GM19324 (cell line): Measurements from ENCODE around the gene KLF7.

Source experiments
- ATAC-seq: cut with Tn5 transposase; IDR thresholded peaks from one replicate; pipeline ENCODE4 v1.9.1; 2021; ENCODE audit warnings: mild to moderate bottlenecking, moderate library complexity; ENCODE audit not compliant: unreplicated experiment, low FRiP score

KLF7 gene

GRCh38 chr2:207103132-207103531 is 62.6 kb downstream of the KLF7 start:
- ATAC-seq: no peak

DNA sequence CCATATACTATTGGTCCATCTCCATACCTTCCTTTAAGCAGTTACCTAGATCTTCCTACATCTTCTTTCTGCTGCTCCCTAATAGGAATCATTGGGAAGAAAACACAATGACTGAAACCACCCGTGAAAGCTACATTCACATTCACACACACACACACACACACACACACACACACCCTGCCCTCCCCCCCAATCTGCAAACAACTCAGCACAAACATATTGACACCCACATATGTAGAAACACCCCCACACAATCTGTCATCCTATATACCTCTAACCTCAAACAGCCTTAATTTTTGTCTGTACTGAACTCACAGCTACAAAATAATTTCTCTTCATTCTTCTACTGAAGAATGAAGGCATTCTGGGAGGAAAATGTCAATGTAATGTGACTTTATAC is 63.8 kb downstream of the KLF7 start:
- ATAC-seq: no peak

DNA sequence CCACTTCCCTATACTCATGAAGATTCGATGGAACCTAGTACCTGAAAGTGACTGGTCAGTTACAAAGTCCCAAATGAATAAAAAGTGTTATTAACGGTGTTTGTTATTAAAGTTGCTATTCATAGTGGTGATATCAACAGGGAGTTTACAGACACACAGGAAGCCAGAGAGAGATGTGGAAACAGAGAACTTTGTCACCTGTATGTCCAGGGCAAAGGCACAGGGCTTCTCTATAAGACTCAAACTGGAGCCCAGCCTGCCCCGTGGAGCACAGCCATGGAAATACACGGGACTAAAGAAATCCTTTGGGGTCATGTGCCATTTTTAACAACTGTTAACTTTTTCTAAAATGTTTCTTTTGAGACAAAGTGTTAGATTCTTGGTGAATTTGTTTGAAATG is 68.5 kb downstream of the KLF7 start:
- ATAC-seq: no peak

DNA sequence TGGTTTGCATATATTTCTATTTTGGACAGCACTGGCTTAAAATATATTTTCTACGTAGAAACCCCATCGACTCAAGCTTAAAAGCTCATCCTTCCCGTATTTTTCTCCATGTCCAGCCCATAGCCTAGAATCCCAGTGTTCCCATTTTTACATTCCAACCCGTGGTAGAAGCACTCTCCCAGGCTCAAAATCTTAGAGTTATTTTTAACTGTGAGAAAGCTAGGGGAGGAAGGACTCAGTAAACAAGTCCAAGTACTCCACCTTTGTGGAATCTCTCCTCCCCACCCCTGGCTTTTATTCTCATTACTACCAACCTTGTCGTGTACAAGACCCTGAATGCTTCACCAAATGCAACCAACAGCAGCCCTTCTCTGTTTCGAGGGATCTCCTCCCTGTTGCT is 69.8 kb downstream of the KLF7 start:
- no peak for ATAC-seq

- no peak for ATAC-seq
Measured at GRCh38 chr2:207093234-207093633, 72.5 kb downstream of the KLF7 start.

GRCh38 chr2:207092818-207093217 is 72.9 kb downstream of the KLF7 start:
- no peak for ATAC-seq

GRCh38 chr2:207091928-207092327 is 73.8 kb downstream of the KLF7 start:
- ATAC-seq: no peak

DNA sequence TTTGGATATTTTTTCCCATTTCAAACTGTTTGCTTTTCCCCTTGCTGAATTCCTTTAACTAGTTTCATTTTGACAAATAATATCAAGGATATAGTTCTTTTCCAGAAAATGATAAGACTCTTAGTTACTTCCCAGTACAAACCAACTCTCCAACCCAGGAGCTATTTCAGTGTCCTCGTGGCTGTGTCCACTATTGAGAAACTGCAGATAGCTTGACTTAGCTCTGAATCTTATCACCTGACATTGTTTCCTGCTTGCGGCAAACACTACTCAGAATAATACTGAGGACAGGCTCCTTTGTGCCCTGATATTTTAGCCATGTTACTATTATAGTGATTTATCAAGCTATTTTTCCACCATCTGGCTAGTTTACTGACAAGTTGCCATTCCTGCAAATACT is 74.6 kb downstream of the KLF7 start:
- ATAC-seq: no peak

DNA sequence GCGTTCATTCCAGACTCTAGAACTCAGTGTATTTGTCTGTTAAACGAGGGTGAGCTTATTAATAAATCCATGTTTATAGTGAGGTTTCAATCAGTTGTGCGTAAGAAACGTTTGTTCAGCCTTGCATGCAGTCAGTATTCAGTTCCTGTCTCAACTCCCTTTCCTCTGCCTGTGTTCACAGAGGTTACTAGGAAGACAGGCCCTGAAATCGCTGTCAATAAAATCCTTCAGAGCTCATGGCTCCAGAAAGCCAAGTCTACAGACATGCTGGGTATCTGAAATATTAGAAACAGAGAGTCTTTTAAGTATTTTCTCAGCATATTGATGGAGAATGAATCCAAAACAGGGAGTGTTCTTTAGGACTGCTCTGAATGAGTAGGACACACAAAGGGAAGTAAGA is 75.4 kb downstream of the KLF7 start:
- no peak for ATAC-seq

DNA sequence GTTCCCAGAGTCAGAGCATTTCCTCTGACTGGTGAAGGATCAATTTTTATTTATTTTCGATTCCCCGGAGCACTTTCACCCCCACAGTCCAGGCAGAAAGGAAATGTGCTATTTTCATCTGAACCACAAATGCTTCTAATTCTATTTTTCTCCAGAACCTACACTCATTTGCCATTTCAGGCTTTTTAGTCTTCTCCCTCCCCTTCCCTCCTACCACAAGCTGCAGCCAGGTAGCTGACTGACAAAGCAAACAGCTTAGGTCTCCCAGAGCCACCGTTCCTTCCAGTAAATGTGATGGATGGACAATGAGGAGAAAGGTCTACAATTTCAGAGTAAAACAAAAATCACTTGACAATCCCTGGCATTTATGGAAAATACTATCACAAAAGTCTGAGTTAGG is 76.9 kb downstream of the KLF7 start:
- no peak for ATAC-seq

DNA sequence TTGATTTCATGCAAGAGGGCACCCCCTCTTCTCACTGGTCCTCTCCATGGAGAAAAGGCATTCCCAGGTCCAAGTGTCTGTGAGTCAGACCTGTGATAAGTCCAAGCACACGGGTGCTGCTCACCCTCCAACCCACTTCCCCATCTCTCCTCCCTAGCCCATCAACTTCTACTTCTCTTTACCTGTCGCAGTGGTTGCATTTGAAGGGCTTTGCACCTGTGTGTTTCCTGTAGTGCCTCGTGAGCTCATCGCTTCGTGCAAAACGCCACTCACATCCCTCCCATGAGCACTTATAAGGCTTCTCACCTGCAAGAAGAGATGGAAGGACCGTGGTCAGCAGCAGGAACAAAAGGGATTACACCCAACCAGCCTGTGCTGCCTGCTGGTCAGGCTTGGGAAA is 77.5 kb downstream of the KLF7 start:
- ATAC-seq: no peak

- no peak for ATAC-seq
Measured at GRCh38 chr2:207087046-207087902, 78.5 kb downstream of the KLF7 start.

- ATAC-seq: no peak
Measured at GRCh38 chr2:207086136-207086535, 79.6 kb downstream of the KLF7 start.

DNA sequence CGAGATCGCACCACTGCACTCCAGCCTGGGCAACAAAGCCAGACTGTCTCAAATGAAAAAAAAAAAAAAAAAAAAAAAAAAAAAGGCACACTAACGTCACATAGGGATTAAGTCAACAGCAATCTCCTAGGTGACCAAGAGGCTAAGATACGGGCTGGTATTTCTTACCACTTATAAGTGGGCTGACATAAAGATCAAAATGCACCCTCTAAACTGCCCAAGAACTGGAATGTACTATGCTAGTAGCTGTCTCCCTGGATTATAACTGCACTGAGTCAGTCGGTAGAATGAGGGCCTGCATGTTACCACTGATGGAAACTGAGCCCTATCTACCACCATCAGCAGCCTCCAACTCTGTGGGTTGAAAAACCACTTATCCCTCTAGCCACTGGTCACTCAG is 80.6 kb downstream of the KLF7 start:
- ATAC-seq: no peak

DNA sequence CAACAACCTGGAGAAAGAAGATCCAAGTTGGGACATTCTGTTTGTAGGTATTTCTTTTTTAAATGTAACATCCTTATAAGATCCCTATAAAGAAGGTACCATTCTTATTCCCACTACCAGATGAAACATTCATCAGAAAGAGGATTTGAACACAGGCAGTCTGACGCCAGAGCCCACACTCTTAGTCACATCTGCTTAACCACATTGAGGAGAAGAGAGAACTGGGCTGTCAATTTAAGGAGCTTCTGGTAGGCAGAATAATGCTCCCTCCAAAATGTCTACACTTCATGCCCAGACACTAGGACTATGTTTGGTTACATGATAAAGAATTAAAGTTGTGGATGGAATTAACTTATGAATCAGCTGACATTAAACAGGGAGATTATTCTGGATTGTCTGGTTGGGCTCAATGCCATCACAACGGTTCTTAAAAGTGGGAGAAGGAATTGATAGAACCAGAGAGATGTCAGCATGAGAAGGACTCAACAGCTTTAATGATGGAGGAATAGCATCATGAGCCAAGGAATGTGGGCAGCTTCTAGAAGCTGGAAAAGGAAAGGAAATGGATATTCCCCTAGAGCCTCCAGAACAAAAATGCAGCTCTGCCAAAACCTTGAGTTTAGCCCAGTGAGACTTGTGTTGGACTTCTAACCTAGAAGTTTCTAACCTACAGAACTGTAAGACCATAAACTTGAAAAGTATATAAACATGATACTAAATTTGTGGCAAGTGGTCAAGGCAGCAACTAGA is 82.2 kb downstream of the KLF7 start:
- ATAC-seq: no peak

DNA sequence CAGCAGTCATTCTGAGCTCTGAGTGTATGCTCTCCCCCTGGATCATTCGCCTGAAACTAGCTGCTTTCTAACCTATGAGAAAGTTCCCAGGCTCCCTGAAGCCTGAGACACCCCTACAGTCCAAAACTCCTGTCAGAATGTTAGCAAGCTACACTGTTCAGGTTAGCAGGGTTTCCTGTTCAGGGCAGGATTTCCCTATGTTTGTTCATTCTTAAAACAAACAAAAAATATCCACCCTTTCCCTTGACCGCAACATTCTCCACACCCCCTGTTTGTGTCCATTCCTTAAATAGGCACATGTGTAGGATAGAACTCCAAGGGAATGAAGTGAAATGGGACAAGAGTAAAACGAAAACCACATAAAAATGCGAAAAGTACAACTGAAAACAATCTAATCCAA is 83.1 kb downstream of the KLF7 start:
- ATAC-seq: no peak

DNA sequence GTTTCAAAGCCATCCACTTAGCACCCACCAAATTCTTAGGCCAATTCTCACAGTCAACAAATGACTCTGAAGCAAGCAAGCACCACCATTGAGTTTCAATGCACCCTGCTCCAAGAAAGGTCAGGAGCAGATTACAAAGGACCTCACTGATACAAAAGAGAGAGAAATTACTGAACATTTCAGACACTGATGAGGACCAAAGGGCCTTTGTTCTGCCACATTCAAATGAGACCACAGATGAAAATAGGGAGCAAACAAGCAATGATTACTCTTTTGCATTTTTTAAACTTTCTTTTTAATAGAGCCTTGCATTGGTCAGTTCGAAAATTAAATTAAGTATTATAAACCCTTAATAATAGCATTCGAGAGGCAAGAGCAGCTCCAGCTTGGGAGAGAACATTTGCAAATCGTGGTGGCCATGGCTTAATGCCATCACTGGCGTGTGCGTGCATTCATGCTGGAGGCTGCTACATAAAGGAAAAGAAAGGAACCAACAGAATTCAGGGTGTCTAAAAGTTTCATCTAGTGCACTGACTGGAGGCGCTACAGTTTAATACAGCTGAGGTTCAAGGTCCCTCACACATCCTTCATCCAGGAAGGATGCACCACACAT is 87.5 kb downstream of the KLF7 start:
- no peak for ATAC-seq

DNA sequence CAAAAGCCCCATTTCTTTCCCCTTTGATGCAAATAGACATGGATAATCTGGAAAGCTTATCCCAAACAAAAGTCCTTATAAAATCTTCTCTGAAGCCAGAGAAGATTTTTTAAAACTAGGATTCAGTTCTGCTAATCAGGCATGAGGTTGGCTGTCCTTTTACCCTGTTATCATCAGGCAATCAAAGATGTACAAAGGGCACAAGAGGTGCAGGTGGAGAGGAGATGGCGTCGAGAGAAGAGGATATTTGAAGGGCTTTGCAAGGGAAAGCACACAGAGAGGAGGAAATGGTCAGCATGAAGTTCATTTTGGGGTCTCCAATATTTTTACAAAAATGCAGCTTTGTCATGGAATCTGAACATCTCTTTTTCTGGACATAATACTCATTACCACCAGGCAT is 88.5 kb downstream of the KLF7 start:
- ATAC-seq: no peak

DNA sequence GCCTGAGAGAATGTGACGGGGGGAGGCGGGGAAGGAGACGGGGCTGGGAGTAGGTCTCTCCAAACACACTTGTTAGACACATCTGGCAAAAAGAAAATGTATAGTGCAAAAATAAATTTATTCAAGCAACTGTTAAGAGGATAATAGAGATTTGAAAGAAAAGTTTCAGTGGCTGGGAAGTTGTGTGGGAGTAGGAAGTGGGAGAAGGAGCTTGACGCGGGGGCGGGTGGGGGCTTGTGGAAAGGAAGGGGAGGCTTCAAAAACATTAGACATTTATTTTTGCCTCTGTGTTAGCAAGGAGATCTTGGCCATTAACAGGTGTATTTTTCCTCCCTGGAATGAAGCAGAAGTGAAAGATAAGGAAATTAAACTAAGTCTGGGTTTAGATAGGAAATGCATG is 90.3 kb downstream of the KLF7 start:
- ATAC-seq: no peak

GRCh38 chr2:207073801-207074678 is 91.7 kb downstream of the KLF7 start:
- no peak for ATAC-seq

- no peak for ATAC-seq
Measured at GRCh38 chr2:207073412-207073800, 92.3 kb downstream of the KLF7 start.
